ENCODE measurements around the gene WFIKKN2.

Gene WFIKKN2

GRCh38 chr17:50861822-50862528 is 26.6 kb downstream of the WFIKKN2 start:
- no peak overlapping the region for H3K4me3 ChIP-seq (replicated peaks; ENCODE audit: low read depth, low read length)
- no peaks in the 10 kb centered on the region for H3K27me3 ChIP-seq (replicated peaks; ENCODE audit: control insufficient read depth, insufficient read depth, low read length)
- DNase-seq (ENCODE audit: extremely low read depth, insufficient read length): no peak
- H3K36me3 ChIP-seq (ENCODE audit: control insufficient read depth, insufficient read depth, low read length): peaks cover 5% of the 10 kb centered on the region; the same call in 1 of the 2 replicates
- TF ChIP-seq CTCF (IDR thresholded peaks at IDR 0.05; ENCODE audit: insufficient read depth, low read length, poor library complexity, severe bottlenecking): no peak

DNA sequence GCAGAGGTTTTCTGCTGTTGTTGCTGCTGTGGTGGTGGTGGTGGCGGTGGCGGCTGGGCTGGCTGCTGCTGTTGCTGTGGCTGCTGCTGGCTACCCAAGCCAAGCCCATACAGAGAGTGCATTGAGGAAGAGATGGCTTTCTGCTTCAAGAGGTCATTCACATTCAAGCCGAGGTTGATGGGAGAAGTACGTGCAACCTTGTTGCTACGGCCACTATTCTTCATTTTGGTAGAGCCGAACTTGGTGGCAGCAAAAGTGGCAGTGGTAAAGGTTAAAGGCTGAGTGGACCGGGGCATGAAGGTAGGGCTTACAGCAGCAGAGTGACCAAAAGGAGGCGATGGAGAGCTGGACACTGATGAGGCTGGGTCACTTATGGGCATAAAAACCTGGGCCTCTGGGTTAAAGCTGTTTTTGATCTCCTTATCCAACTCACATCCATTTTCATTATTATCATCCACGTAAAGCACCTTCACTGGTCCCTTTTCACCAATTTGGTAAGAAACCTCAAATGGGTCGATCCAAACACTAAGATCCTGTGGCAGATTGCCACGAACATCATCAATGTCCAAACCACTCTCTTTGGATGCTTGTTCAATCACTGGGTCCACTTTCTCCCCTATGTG is 27.9 kb downstream of the WFIKKN2 start:
- Histone ChIP-seq H3K27me3 (replicated peaks; ENCODE audit: control insufficient read depth, insufficient read depth, low read length) (no peaks in the 10 kb centered on the region), H3K36me3 (ENCODE audit: control insufficient read depth, insufficient read depth, low read length) (peaks cover 5% of the 10 kb centered on the region; the same call in 1 of the 2 replicates), H3K4me3 (replicated peaks; ENCODE audit: low read depth, low read length) (no peak overlapping the region)
- TF ChIP-seq CTCF (IDR thresholded peaks at IDR 0.05; ENCODE audit: insufficient read depth, low read length, poor library complexity, severe bottlenecking): peak; percentile 56
- no peak for DNase-seq (ENCODE audit: extremely low read depth, insufficient read length)

DNA sequence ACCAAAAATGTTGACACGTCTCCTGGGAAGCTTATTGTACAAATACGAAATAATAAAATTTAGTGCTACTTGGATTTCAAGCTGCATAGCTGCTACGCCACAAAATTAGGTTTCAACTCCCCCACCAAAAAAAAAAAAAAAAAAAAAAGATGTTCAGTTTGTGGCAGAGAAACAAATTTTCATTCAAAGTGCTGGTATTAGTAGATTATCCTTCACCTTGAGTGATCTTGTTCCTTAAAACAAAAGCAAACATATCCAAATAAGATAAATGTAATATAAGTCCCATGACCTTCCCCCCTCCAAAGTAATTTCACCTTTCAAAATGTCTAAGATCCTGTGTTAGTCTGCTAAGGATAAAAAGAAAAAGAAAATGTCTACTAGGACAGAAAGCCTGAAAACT is 28.5 kb downstream of the WFIKKN2 start:
- no peaks in the 10 kb centered on the region for H3K27me3 ChIP-seq (replicated peaks; ENCODE audit: control insufficient read depth, insufficient read depth, low read length)
- no peak for TF ChIP-seq CTCF (IDR thresholded peaks at IDR 0.05; ENCODE audit: insufficient read depth, low read length, poor library complexity, severe bottlenecking)
- H3K36me3 ChIP-seq (ENCODE audit: control insufficient read depth, insufficient read depth, low read length): peaks cover 5% of the 10 kb centered on the region; the same call in 1 of the 2 replicates
- no peak for DNase-seq (ENCODE audit: extremely low read depth, insufficient read length)
- H3K4me3 ChIP-seq (replicated peaks; ENCODE audit: low read depth, low read length): peak overlapping the region; percentile 84; the same call in 1 of the 2 replicates

DNA sequence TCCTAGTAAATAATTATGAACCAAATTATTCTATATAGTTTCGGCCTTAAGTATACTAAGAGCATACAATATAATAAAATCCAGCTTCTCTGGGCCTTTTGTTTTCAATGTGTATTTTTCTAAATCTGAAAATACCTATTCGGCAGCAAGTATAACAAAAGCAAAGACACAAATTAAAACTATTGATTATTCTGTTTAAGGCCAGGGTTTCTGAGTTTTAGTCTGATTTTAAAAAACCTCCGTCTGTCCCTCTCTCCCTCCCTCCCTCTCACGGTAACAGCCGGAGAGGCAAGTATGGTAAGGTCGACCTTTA is 29.3 kb downstream of the WFIKKN2 start:
- H3K4me3 ChIP-seq (replicated peaks; ENCODE audit: low read depth, low read length): peak overlapping the region; percentile 84
- H3K36me3 ChIP-seq (ENCODE audit: control insufficient read depth, insufficient read depth, low read length): peaks cover 5% of the 10 kb centered on the region; the same call in 1 of the 2 replicates
- DNase-seq (ENCODE audit: extremely low read depth, insufficient read length): no peak

GRCh38 chr17:50865060-50865867 is 29.9 kb downstream of the WFIKKN2 start:
- Histone ChIP-seq H3K4me3 (replicated peaks; ENCODE audit: low read depth, low read length) (peak overlapping the region; percentile 84), H3K27me3 (replicated peaks; ENCODE audit: control insufficient read depth, insufficient read depth, low read length) (no peaks in the 10 kb centered on the region), H3K36me3 (ENCODE audit: control insufficient read depth, insufficient read depth, low read length) (peaks cover 5% of the 10 kb centered on the region; the same call in 1 of the 2 replicates)
- peak; percentile 66 for DNase-seq (ENCODE audit: extremely low read depth, insufficient read length)
- no peak for TF ChIP-seq CTCF (IDR thresholded peaks at IDR 0.05; ENCODE audit: insufficient read depth, low read length, poor library complexity, severe bottlenecking)

More for the DNA sequence above, 29.3 kb downstream of the WFIKKN2 start:
- H3K27me3 ChIP-seq (replicated peaks; ENCODE audit: control insufficient read depth, insufficient read depth, low read length): no peaks in the 10 kb centered on the region
- TF ChIP-seq CTCF (IDR thresholded peaks at IDR 0.05; ENCODE audit: insufficient read depth, low read length, poor library complexity, severe bottlenecking): no peak
